K562 (cell line): ENCODE measurements around the gene ASB14. TPM values are rescaled to one million over a fixed set of nuclear protein-coding genes. Genes with fewer than 3 reads are reported as not detected.

ENCODE experiments used
- ATAC-seq: fragments of 200-7000 bp; cut with Tn5 transposase; 3 replicates; pipeline ENCODE4 v1.9.1; 2020; ENCODE audit warnings: moderate library complexity
- BruUV-seq: library from RNA; stranded (reverse); fragments of 400-500 nt; replicated peaks from 2 replicates; lab custom pipeline; 2021; lab: Mats Ljungman, UMichigan
- CTCF ChIA-PET: fragments of 300-600 bp; formaldehyde crosslinking; extraction: SDS; loops from one replicate; lab custom pipeline; 2021; ENCODE audit warnings: low intra/inter-chr PET ratio; lab: Yijun Ruan, JAX
- POLR2A ChIA-PET: fragments of 300-600, 350-650 bp; sonication (Branson Sonifier 250); formaldehyde crosslinking; extraction: SDS; loops from one replicate; lab custom pipeline; 2021; ENCODE audit warnings: antibody characterized with exemption, inconsistent platforms; lab: Yijun Ruan, JAX
- DNase-seq, 4 experiments: peaks; one replicate each; pipeline versions ENCODE4 v3.0.0 to v3.0.0-alpha.2; 2011 to 2018; ENCODE audit warnings: low spot score in 3 of 4, mixed read lengths in 3 of 4; ENCODE audit errors: extremely low read depth in 1 of 4
- FAIRE-seq: peaks from 2 replicates; lab custom pipeline; 2011; peaks lifted over from hg19 to GRCh38; lab: Jason Lieb, UNC
- H2AFZ ChIP-seq: 2 replicates; pipeline ENCODE4 v1.6.0; 2011; ENCODE audit warnings: low read depth, low read length, control low read depth, inconsistent platforms
- H3K27ac ChIP-seq: fragments of 200-600 bp; 3 replicates; pipeline ENCODE4 v1.8.0; 2011; ENCODE audit warnings: low read depth, mild to moderate bottlenecking, control low read depth, inconsistent platforms, low read length, moderate library complexity, mixed read lengths; ENCODE audit errors: extremely low read depth
- H3K27me3 ChIP-seq, 2 experiments: fragments of 300-600 bp in 1 of 2; 2 replicates in 1 of 2; 3 replicates in 1 of 2; pipeline versions ENCODE4 v1.6.0 to v1.8.0; 2011; ENCODE audit warnings: inconsistent platforms in 2 of 2, low read length in 2 of 2, mild to moderate bottlenecking in 1 of 2, mixed read lengths in 1 of 2, moderate library complexity in 1 of 2; ENCODE audit not compliant: control insufficient read depth in 2 of 2, insufficient read depth in 2 of 2
- H3K36me3 ChIP-seq: fragments of 300-600 bp; 3 replicates; pipeline ENCODE4 v1.8.0; 2011; ENCODE audit warnings: mild to moderate bottlenecking, low read length, inconsistent platforms; ENCODE audit not compliant: control insufficient read depth, insufficient read depth
- H3K4me1 ChIP-seq, 2 experiments: fragments of 200-600 bp in 1 of 2; replicated peaks in 1 of 2; 2 replicates in 1 of 2; 3 replicates in 1 of 2; pipeline versions ENCODE4 v1.5.1 to v1.8.0; 2011; ENCODE audit warnings: inconsistent platforms in 2 of 2, low read length in 2 of 2, mild to moderate bottlenecking in 1 of 2, mixed read lengths in 1 of 2, moderate library complexity in 1 of 2; ENCODE audit not compliant: control insufficient read depth in 2 of 2, insufficient read depth in 2 of 2
- H3K4me2 ChIP-seq: 2 replicates; pipeline ENCODE4 v1.6.1; 2011; ENCODE audit warnings: low read length, control low read depth, inconsistent platforms, mixed read lengths; ENCODE audit not compliant: insufficient read depth
- H3K4me3 ChIP-seq: fragments of 200-600 bp; sonication (generic), shearing (Covaris generic); 2 replicates; pipeline ENCODE4 v1.5.1; 2016; ENCODE audit warnings: control low read depth, inconsistent platforms
- H3K79me2 ChIP-seq: fragments of 200-600 bp; 3 replicates; pipeline ENCODE4 v1.8.0; 2011; ENCODE audit warnings: low read length, inconsistent platforms; ENCODE audit not compliant: control insufficient read depth, insufficient read depth
- H3K9ac ChIP-seq, 2 experiments: 2 replicates each; pipeline versions ENCODE4 v1.6.0 to v1.6.1; 2011; ENCODE audit warnings: low read depth in 2 of 2, low read length in 2 of 2, control low read depth in 1 of 2, inconsistent platforms in 1 of 2, mild to moderate bottlenecking in 1 of 2, mixed read lengths in 1 of 2; ENCODE audit not compliant: insufficient read depth in 1 of 2
- H3K9me1 ChIP-seq: one replicate; pipeline ENCODE4 v1.6.0; 2011; ENCODE audit warnings: inconsistent platforms, mild to moderate bottlenecking, low read length, moderate library complexity; ENCODE audit not compliant: control insufficient read depth, insufficient read depth
- H3K9me3 ChIP-seq: replicated peaks from 2 replicates; pipeline ENCODE4 v1.5.1; 2011; ENCODE audit warnings: low read depth, low read length, inconsistent platforms; ENCODE audit not compliant: control insufficient read depth, insufficient read depth
- H4K20me1 ChIP-seq: replicated peaks from 2 replicates; pipeline ENCODE4 v1.6.1; 2011; ENCODE audit warnings: low read length, inconsistent platforms, mixed read lengths; ENCODE audit not compliant: control insufficient read depth, insufficient read depth
- NFXL1 ChIP-seq: fragments of 450-650 bp; formaldehyde crosslinking; IDR thresholded peaks from 2 replicates; pipeline ENCODE4 v1.4.0; 2021; ENCODE audit warnings: mild to moderate bottlenecking
- PKNOX1 ChIP-seq: fragments of 450-650 bp; IDR thresholded peaks from 2 replicates; pipeline ENCODE4 v1.6.1; 2016
- PURB ChIP-seq: sonication (generic); formaldehyde crosslinking; IDR thresholded peaks from 2 replicates; pipeline ENCODE4 v1.9.0; 2021; ENCODE audit warnings: low read depth, mild to moderate bottlenecking, missing genetic modification reagents
- RAD21 ChIP-seq, 2 experiments: fragments of 250-450 bp in 1 of 2; fragments of 450-650 bp in 1 of 2; sonication (Bioruptor Pico) in 1 of 2; formaldehyde crosslinking in 1 of 2; IDR thresholded peaks in 1 of 2; conservative IDR thresholded peaks in 1 of 2; 2 replicates each; pipeline versions ENCODE4 v1.4.0 to v1.8.0; 2020 to 2022; ENCODE audit warnings: mild to moderate bottlenecking in 2 of 2, moderate library complexity in 1 of 2
- ZBTB7A ChIP-seq: IDR thresholded peaks from 2 replicates; pipeline ENCODE4 v1.6.1; 2011; ENCODE audit warnings: low read depth, mild to moderate bottlenecking, low read length, moderate library complexity, borderline replicate concordance; ENCODE audit not compliant: control insufficient read depth
- ZHX1 ChIP-seq: fragments of 150-350 bp; conservative IDR thresholded peaks from 2 replicates; pipeline ENCODE4 v1.6.1; 2014; ENCODE audit warnings: low read length
- ZNF830 ChIP-seq: fragments of 250-450 bp; sonication (Bioruptor Pico); IDR thresholded peaks from 2 replicates; pipeline ENCODE4 v1.5.0; 2021; ENCODE audit warnings: mild to moderate bottlenecking
- WGBS: fragments of 100-300 bp; shearing (Covaris generic); methylation state at CpG from one replicate; pipeline ENCODE4 v1.1.6; 2016; ENCODE audit warnings: low coverage, mixed read lengths; ENCODE audit not compliant: insufficient coverage; ENCODE audit errors: missing lambda C conversion rate; 5-methylcytosine and 5-hydroxymethylcytosine counted together
- in situ Hi-C: fragments of 300-500 bp; cut with MboI; formaldehyde crosslinking; loops from 4 replicates; pipeline ENCODE4 v1.15.0; 2018; ENCODE audit warnings: inconsistent platforms, mixed read lengths
- intact Hi-C: fragments of 100-400 bp; cut with micrococcal nuclease; formaldehyde crosslinking; loops from 2 replicates; pipeline ENCODE4 v1.14.2; 2022
- polyA plus RNA-seq, 8 experiments: library from polyadenylated mRNA; depleted of rRNA in 4 of 8; stranded (reverse) in 5 of 8; unstranded in 3 of 8; fragments of >200 nt; fragmentation: Nextera tagmentation in 2 of 8; fragmentation: Illumina TruSeq in 1 of 8; extraction: Ambion mirVana in 2 of 8; extraction: Trizol in 1 of 8; gene quantifications; 2 replicates each; pipeline versions ENCODE4 v1.2.1 to v1.2.3, GENCODE V29; 2011 to 2014; ENCODE audit warnings: inconsistent platforms in 1 of 8, missing spikeins in 1 of 8
- total RNA-seq, 7 experiments: library from RNA; depleted of rRNA in 6 of 7; stranded (reverse); fragments of >200 nt in 6 of 7; fragmentation: Illumina TruSeq in 2 of 7; extraction: Trizol in 2 of 7; gene quantifications; 2 replicates each; pipeline versions ENCODE4 v1.2.1 to v1.2.3, GENCODE V29; 2011 to 2021; ENCODE audit warnings: low replicate concordance in 1 of 7

The ASB14 gene
- total and polyA plus RNA-seq, 9 of the 15 experiments (the other 6 are each of a cell fraction or from before 2014, with no cell fraction given), result 0.01 to 0.07 TPM; not detected in 7

GRCh38 chr3:57278237-57278636 lies 14.2 kb downstream of the ASB14 start:
- ATAC-seq (no peak), FAIRE-seq (no peak), DNase-seq (no peak)
- H3K79me2 ChIP-seq, result no peaks in the 10 kb centered on the region
- H3K36me3 ChIP-seq, result no peaks in the 10 kb centered on the region
- H3K4me3 ChIP-seq, result no peak overlapping the region
- no TSS peak for BruUV-seq
- H3K9me3 ChIP-seq, result no peaks in the 10 kb centered on the region; the same call in 1 of the 2 replicates
- no peak overlapping the region for H3K4me2 ChIP-seq
- in situ Hi-C loops, result no loop called here
- H3K9ac ChIP-seq, result no peak overlapping the region
- no peak overlapping the region for H2AFZ ChIP-seq
- H3K4me1 ChIP-seq, result no peaks in the 10 kb centered on the region
- ChIA-PET POLR2A (no interaction called here), CTCF (no interaction called here)
- 20% methylated on average over 1 of the region's 1 CpG for WGBS
- H3K27me3 ChIP-seq, result no peaks in the 10 kb centered on the region
- H3K9me1 ChIP-seq, result no peaks in the 10 kb centered on the region
- TF ChIP-seq ZNF830 (CRISPR knock-in tag) (no peak), RAD21 (CRISPR knock-in tag; conservative IDR thresholded peaks at IDR 0.05 in 1 of 2, IDR thresholded peaks at IDR 0.05 in 1 of 2) (no peak), ZHX1 (no peak), NFXL1 (CRISPR knock-in tag) (no peak), PURB (CRISPR knock-in tag) (no peak), ZBTB7A (no peak), PKNOX1 (no peak)
- H4K20me1 ChIP-seq, result no peaks in the 10 kb centered on the region
- intact Hi-C loops, result no loop called here
- no peak overlapping the region for H3K27ac ChIP-seq
